Measurements from ENCODE around the gene TMEM86A. TPM values are rescaled to one million over a fixed set of nuclear protein-coding genes. Genes with fewer than 3 reads are reported as not detected.

Gene TMEM86A
- total RNA-seq, 2 experiments from 2014 or later, result 0.09 to 0.26 TPM

DNA sequence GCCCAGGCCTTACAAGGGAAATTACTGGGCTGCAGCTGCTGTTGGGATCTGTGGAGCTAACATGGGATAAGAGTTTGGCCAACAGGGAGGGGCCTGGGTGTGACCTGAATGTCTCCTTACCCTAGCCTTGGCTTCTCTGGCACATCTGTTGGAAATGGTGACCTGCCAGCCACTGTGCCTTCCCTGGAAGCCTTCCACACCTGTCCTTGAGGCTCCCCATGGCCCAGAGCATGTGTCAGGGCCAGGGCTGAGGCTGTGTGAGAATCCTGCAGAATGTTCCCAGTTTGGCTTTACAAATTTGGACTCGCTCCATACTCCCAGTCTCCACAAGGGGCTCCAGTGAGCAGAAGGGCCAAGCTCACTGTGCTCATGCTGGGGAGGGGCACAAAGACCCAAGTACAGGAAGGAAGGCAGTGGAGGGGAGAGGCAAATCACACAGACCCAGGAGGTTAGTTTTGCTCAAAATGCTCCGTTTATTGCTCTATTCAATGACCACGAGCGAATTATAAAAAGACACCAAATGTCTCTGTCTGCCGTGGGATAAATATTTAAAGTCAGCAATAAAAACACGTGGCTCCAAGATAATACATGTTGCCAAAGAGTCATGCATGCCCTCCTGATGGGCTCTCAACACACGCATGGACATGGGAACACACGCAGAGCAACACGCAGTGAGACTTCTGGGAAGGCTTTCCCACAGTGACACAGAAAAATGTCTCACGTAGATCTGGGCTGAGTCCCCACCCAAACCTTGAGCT lies 29.1 kb downstream of the TMEM86A start:
- ATAC-seq, result peak; percentile 80
- CTCF ChIA-PET, result interaction anchor here (0.6 to 5.1 kb wide), 20 partner anchors 10 to 608 kb away, joined by 3 to 54 read pairs (median 5); partner anchors contain the start of genes HPS5 and SPTY2D1
- no peaks in the 10 kb centered on the region for H3K36me3 Mint-ChIP-seq (ENCODE audit: low read depth)
- no peaks in the 10 kb centered on the region for H3K9me3 Mint-ChIP-seq (ENCODE audit: low read depth)
- intact Hi-C loops (cut with DNase I, micrococcal nuclease), result no loop called here
- H3K27ac Mint-ChIP-seq, result no peak overlapping the region
- peaks cover 3% of the 10 kb centered on the region for H3K4me1 Mint-ChIP-seq
- DNase-seq, result peak; percentile 69
- no peaks in the 10 kb centered on the region for H3K27me3 Mint-ChIP-seq
- no peak overlapping the region for H3K4me3 Mint-ChIP-seq
- POLR2A ChIA-PET, result no interaction called here

DNA sequence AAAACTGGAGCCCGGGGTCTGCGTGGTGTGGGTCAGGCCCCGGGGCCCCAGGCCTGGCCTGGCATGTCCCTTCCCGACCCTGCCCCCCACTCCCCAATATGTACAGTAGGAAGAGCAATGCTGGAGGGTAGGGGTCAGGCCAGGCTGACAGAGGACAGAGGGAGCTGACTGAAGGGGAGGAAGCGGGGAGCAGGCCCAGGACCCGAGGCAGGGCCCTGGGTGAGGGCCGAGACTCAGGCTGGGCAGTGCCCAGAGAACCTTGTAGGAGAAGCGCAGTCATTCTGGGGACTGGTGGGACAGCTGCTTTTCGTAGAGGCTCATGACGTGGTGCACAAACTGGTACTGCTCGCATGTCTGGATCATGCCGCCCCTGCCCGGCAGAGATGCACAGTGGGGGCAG lies 30.1 kb downstream of the TMEM86A start:
- intact Hi-C loops (cut with DNase I, micrococcal nuclease), result no loop called here
- DNase-seq (no peak), ATAC-seq (no peak)
- H3K9me3 Mint-ChIP-seq (ENCODE audit: low read depth), result no peaks in the 10 kb centered on the region
- no peaks in the 10 kb centered on the region for H3K27me3 Mint-ChIP-seq
- POLR2A ChIA-PET, result no interaction called here
- H3K4me1 Mint-ChIP-seq, result peaks cover 3% of the 10 kb centered on the region
- H3K36me3 Mint-ChIP-seq (ENCODE audit: low read depth), result no peaks in the 10 kb centered on the region
- no peak overlapping the region for H3K27ac Mint-ChIP-seq
- CTCF ChIA-PET, result interaction anchor here (0.5 to 5.1 kb wide), 11 partner anchors 11 to 407 kb away, joined by 3 to 54 read pairs (median 4); partner anchors contain the start of genes HPS5 and SPTY2D1
- no peak overlapping the region for H3K4me3 Mint-ChIP-seq

DNA sequence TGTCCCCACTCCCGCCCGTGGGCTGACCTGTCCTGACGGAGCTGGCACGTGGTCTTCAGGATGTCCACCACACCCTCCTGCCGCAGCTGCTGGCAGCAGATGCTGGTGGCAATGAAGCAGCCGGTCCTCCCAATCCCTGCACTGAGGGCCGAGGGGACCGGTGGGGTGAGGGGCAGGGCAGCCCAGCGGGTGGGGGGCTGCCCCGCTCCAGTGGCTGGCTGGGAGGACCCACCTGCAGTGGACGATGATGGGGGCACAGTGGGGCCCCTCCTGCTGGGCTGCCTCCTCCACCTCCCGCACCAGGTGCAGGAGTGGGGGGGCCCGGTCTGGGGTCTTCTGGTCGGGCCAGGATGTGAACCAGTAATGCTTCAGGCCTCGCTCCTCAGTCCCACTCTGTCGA lies 30.8 kb downstream of the TMEM86A start:
- intact Hi-C loops (cut with DNase I, micrococcal nuclease), result no loop called here
- POLR2A ChIA-PET, result no interaction called here

DNA sequence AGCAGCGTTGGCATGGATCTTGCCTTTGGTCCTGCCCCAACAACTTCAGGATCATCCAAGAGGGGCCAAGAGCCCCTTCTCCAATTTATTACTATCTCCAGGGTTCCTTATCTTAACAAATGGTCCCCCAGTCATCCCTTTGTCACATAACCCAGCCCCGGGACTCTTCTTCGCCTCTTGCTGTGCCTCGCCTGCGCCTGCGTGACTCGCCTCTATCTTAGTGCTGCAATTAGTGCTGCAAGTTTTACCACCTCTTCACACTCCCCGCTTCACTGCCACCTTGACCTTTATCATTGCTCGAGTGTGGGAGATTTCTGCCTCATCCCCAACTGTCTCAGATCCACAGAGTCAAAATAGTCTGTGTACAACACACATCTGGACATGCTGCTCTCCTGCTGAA lies 31.4 kb downstream of the TMEM86A start:
- intact Hi-C loops (cut with DNase I, micrococcal nuclease), result loop anchor here in 1 of 2 experiments (5.0 to 10.0 kb wide), 2 partner anchors 485 to 613 kb away; partner anchors contain the start of gene SAA2
- no peak overlapping the region for H3K4me3 Mint-ChIP-seq
- H3K4me1 Mint-ChIP-seq, result peaks cover 3% of the 10 kb centered on the region
- ChIA-PET POLR2A (no interaction called here), CTCF (interaction anchor here (1.0 to 5.1 kb wide), 5 partner anchors 8 to 208 kb away, joined by 3 to 54 read pairs (median 14); no protein-coding TSS in a partner anchor)
- H3K36me3 Mint-ChIP-seq (ENCODE audit: low read depth), result no peaks in the 10 kb centered on the region
- H3K27me3 Mint-ChIP-seq, result no peaks in the 10 kb centered on the region
- no peaks in the 10 kb centered on the region for H3K9me3 Mint-ChIP-seq (ENCODE audit: low read depth)
- no peak overlapping the region for H3K27ac Mint-ChIP-seq
- no peak for DNase-seq
- ATAC-seq, result no peak

More for the DNA sequence above, 30.8 kb downstream of the TMEM86A start:
- no peak for ATAC-seq
- no peak for DNase-seq
- Mint-ChIP-seq H3K27ac (no peak overlapping the region), H3K4me3 (no peak overlapping the region), H3K27me3 (no peaks in the 10 kb centered on the region), H3K9me3 (ENCODE audit: low read depth) (no peaks in the 10 kb centered on the region), H3K4me1 (peaks cover 3% of the 10 kb centered on the region), H3K36me3 (ENCODE audit: low read depth) (no peaks in the 10 kb centered on the region)
- CTCF ChIA-PET, result interaction anchor here (0.6 to 5.1 kb wide), 3 partner anchors 10 to 140 kb away, joined by 3 to 54 read pairs (median 4); no protein-coding TSS in a partner anchor

DNA sequence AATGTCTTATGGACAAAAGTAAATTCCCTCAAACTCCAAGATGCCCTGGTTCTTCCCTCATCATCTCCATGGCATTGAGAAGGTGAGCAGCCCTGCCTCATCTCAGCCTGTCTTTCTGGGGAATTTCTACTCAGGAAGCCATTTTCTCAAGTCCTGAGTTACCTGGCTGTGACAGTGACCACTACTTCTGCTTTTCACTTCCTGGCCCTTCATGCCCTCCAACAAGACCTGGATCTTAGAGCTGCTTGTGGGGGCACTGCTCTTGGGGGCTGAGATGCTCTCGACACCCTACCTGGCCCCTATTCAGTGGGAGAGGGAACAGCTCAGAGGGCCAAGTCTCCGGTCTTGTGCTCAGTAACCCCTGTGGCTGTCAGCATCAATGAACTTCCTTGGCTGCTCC lies 32.9 kb downstream of the TMEM86A start:
- ChIA-PET CTCF (interaction anchor here (0.6 to 5.1 kb wide), 25 partner anchors 9 to 1636 kb away, joined by 3 to 54 read pairs (median 4); no protein-coding TSS in a partner anchor), POLR2A (no interaction called here)
- Mint-ChIP-seq H3K9me3 (ENCODE audit: low read depth) (no peaks in the 10 kb centered on the region), H3K27me3 (no peaks in the 10 kb centered on the region), H3K27ac (no peak overlapping the region), H3K36me3 (ENCODE audit: low read depth) (no peaks in the 10 kb centered on the region), H3K4me3 (no peak overlapping the region), H3K4me1 (peaks cover 3% of the 10 kb centered on the region)
- intact Hi-C loops (cut with DNase I, micrococcal nuclease), result loop anchor here in 1 of 2 experiments (5.0 to 10.0 kb wide), 2 partner anchors 487 to 614 kb away; partner anchors contain the start of gene SAA2
- DNase-seq (no peak), ATAC-seq (no peak)

DNA sequence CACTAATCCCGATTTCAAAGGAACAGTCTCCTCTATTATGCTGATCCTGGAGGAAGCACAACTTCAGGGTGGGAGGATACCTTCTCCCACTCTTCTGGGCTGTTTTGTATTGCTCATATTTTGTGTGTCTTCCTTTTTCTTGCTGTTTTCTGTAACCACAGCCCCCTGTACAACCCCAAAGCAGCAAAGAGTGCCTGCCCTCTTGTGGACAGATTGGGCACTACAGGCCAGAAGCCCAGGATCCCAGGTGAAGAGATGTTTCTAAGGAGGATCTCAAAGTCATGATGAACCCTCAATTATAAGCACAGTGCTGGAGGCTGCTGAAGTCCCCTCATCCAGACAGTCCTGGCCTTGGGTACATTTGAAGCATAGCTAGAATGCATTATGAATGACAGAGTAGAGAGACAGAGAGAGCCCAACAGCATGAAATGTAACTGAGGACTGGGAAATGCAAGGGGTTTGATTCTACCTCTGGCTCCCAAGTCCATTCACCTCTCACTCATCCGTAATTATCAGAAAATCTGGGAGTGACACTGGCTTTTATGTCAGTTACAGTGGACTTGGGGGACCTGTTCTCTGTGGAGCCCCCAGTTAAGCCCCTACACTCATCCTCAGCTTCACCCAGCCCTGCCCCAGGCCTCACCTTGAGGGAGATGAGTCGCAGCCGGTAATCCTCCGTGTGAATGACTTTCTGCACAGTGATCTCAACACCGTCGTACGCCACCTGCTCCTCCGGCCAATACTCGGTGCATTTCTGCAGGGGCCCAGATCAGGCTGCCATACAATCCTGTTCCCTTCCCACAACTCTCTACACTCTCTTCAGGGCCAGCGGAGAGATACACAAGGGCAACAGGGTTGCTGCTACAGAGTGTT lies 33.6 kb downstream of the TMEM86A start:
- Mint-ChIP-seq H3K27me3 (no peaks in the 10 kb centered on the region), H3K36me3 (ENCODE audit: low read depth) (no peaks in the 10 kb centered on the region), H3K4me3 (no peak overlapping the region), H3K27ac (no peak overlapping the region), H3K4me1 (peaks cover 3% of the 10 kb centered on the region), H3K9me3 (ENCODE audit: low read depth) (no peaks in the 10 kb centered on the region)
- CTCF ChIA-PET, result interaction anchor here (0.6 to 5.1 kb wide), 16 partner anchors 8 to 622 kb away, joined by 3 to 54 read pairs (median 4); no protein-coding TSS in a partner anchor
- POLR2A ChIA-PET, result no interaction called here
- intact Hi-C loops (cut with DNase I, micrococcal nuclease), result loop anchor here (1.0 to 10.0 kb wide), 6 partner anchors 32 to 617 kb away; partner anchors contain the start of gene SAA2 (in 1 of the 2)
- DNase-seq, result peak; percentile 78
- peak; percentile 73 for ATAC-seq

DNA sequence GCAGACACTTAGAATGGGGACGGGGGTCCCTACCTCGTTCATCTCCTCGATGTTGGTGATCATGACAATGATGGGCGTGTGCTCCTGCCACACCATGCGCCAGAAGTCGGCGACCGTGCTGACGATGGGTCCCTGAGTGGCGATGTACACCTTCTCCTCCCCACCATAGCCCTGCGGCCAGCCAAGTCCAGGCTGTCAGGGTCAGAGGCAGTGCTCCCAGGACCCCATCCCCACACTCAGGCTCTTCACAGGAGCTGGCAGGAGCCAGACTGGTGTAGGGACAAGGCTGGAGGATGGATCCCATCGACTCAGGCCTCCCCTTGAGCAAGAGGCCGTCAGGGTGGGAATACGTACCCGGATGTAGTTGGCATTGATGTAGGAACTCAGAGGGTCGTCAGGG lies 34.6 kb downstream of the TMEM86A start:
- Mint-ChIP-seq H3K27ac (no peak overlapping the region), H3K27me3 (no peaks in the 10 kb centered on the region), H3K36me3 (ENCODE audit: low read depth) (no peaks in the 10 kb centered on the region), H3K4me1 (no peaks in the 10 kb centered on the region), H3K4me3 (no peak overlapping the region), H3K9me3 (ENCODE audit: low read depth) (no peaks in the 10 kb centered on the region)
- no peak for DNase-seq
- ATAC-seq, result no peak
- CTCF ChIA-PET, result no interaction called here
- POLR2A ChIA-PET, result interaction anchor here (0.6 kb wide), 1 partner anchor 326 kb away, joined by 4 read pairs; no protein-coding TSS in a partner anchor
- intact Hi-C loops (cut with DNase I, micrococcal nuclease), result loop anchor here (2.0 to 10.0 kb wide), 3 partner anchors 488 to 616 kb away; partner anchors contain the start of gene SAA2 (in 1 of the 2)

DNA sequence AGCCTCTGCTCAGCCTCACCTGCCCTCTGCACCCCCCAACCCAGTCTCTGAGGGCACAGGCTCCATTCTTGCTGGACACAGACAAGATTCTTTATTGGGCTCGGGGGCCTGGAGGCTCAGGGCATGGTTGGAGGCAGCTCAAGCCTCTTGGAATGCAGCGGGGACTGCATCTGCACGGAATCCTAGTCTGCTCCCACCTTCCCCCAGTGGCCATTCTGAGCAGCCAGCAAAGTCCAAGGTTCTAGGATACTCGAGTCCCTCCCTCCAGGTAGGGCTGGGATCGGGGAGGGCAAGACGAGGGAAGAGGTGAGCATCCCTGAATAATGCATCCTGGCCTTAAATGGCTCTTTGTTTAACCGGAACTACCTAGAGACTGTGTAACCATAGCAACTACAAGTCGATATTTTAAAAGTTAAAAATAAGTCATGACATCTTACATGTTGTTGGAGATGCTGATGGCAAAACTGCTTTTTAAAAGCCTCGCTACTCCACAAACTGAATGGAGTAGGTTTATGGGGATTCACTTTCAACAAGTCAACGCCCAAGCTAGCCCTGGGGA lies 38.1 kb downstream of the TMEM86A start:
- Mint-ChIP-seq H3K4me3 (no peak overlapping the region), H3K9me3 (ENCODE audit: low read depth) (no peaks in the 10 kb centered on the region), H3K27ac (no peak overlapping the region), H3K36me3 (ENCODE audit: low read depth) (no peaks in the 10 kb centered on the region), H3K27me3 (no peaks in the 10 kb centered on the region), H3K4me1 (no peaks in the 10 kb centered on the region)
- ATAC-seq (no peak), DNase-seq (no peak)
- intact Hi-C loops (cut with DNase I, micrococcal nuclease), result loop anchor here in 1 of 2 experiments (10.0 kb wide), 1 partner anchor 492 kb away; the partner anchor contains the start of gene SAA2
- POLR2A ChIA-PET, result no interaction called here
- CTCF ChIA-PET, result interaction anchor here (0.7 to 1.9 kb wide), 2 partner anchors 10 to 28 kb away, joined by 4 read pairs; no protein-coding TSS in a partner anchor

DNA sequence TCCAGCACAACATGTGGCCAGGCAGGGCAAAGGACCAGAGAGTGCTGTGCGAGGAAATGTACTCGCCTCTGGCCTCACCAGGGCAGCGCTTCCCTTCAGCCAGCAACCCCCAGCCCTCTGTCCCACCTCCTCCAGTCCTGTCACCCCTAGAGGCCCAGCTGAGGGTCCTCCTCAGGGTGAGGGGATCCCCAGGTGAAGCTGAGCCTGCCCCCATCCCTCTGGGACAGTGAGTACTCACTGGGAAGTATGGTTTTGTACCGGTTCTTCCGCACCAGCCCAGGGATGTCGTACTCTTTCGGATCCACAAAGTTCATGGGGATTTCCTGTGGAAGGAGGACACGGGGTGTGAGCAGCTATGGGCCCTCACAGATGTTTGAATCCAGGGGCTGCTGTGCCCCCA lies 39.1 kb downstream of the TMEM86A start:
- no peak overlapping the region for H3K4me3 Mint-ChIP-seq
- ChIA-PET POLR2A (no interaction called here), CTCF (no interaction called here)
- no peak for ATAC-seq
- no peaks in the 10 kb centered on the region for H3K4me1 Mint-ChIP-seq
- H3K9me3 Mint-ChIP-seq (ENCODE audit: low read depth), result no peaks in the 10 kb centered on the region
- no peaks in the 10 kb centered on the region for H3K27me3 Mint-ChIP-seq
- intact Hi-C loops (cut with DNase I, micrococcal nuclease), result loop anchor here in 1 of 2 experiments (10.0 kb wide), 1 partner anchor 493 kb away; the partner anchor contains the start of gene SAA2
- no peaks in the 10 kb centered on the region for H3K36me3 Mint-ChIP-seq (ENCODE audit: low read depth)
- DNase-seq, result no peak
- no peak overlapping the region for H3K27ac Mint-ChIP-seq

DNA sequence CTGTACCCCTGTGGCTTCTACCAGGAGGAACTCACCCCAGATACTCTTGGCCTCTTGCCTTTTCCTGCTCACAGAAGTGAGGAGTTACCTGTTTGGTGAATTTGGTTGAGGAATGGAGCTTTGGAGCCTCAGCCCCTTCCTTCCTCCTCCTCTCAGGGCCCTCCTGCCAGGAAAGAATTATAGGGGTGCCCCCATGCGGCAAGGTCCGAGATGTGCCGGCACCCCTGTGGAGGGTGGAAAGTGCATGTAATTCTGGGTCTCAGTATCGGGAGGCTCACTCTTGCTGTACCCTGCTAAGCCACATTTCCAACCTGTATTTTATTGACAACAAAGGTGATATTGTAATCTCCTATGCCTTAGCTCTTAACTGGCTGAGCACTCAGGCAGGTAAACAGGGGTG lies 41.1 kb downstream of the TMEM86A start:
- Mint-ChIP-seq H3K27me3 (no peaks in the 10 kb centered on the region), H3K9me3 (ENCODE audit: low read depth) (no peaks in the 10 kb centered on the region), H3K4me1 (no peaks in the 10 kb centered on the region), H3K27ac (no peak overlapping the region), H3K36me3 (ENCODE audit: low read depth) (no peaks in the 10 kb centered on the region), H3K4me3 (no peak overlapping the region)
- ATAC-seq (no peak), DNase-seq (no peak)
- ChIA-PET POLR2A (interaction anchor here (0.6 kb wide), 1 partner anchor 29 kb away, joined by 3 read pairs; no protein-coding TSS in a partner anchor), CTCF (interaction anchor here (1.0 to 2.4 kb wide), 6 partner anchors 8 to 624 kb away, joined by 3 to 9 read pairs (median 5); no protein-coding TSS in a partner anchor)
- intact Hi-C loops (cut with DNase I, micrococcal nuclease), result loop anchor here in 1 of 2 experiments (10.0 kb wide), 1 partner anchor 495 kb away; the partner anchor contains the start of gene SAA2
